ENCODE results near the gene NFYC. TPM values are rescaled to one million over a fixed set of nuclear protein-coding genes. Genes with fewer than 3 reads are reported as not detected.

NFYC gene
- total RNA-seq, 1 experiment from 2014 or later, result 46.5 TPM

DNA sequence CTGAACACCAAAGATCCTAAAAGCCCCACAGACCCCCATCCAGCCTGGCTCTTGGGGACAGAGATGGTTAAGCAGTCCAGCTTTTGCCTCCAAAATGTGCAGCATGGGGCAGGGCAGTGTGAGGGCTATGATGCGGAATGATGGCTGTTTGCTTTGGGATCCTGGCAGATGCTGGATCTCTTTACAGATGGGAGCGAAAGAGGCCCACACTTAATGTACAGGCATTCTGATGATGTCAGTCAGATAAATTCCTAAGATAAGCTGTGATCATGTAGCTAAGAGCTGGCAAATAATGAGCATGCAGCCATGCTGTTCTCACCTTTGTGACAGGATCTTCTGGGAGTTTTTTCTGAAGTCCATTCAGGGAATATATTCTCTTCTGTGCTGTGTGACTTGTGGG, 74.5 kb downstream of the NFYC start (continued):
- no peak for TF ChIP-seq OVOL2 (CRISPR knock-in tag; IDR thresholded peaks at IDR 0.05; ENCODE audit: borderline replicate concordance)
- TF ChIP-seq, protein P1, sequence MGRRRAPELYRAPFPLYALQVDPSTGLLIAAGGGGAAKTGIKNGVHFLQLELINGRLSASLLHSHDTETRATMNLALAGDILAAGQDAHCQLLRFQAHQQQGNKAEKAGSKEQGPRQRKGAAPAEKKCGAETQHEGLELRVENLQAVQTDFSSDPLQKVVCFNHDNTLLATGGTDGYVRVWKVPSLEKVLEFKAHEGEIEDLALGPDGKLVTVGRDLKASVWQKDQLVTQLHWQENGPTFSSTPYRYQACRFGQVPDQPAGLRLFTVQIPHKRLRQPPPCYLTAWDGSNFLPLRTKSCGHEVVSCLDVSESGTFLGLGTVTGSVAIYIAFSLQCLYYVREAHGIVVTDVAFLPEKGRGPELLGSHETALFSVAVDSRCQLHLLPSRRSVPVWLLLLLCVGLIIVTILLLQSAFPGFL (CRISPR knock-in tag; IDR thresholded peaks at IDR 0.05; ENCODE audit: borderline replicate concordance), result no peak
- TF ChIP-seq, protein P2, sequence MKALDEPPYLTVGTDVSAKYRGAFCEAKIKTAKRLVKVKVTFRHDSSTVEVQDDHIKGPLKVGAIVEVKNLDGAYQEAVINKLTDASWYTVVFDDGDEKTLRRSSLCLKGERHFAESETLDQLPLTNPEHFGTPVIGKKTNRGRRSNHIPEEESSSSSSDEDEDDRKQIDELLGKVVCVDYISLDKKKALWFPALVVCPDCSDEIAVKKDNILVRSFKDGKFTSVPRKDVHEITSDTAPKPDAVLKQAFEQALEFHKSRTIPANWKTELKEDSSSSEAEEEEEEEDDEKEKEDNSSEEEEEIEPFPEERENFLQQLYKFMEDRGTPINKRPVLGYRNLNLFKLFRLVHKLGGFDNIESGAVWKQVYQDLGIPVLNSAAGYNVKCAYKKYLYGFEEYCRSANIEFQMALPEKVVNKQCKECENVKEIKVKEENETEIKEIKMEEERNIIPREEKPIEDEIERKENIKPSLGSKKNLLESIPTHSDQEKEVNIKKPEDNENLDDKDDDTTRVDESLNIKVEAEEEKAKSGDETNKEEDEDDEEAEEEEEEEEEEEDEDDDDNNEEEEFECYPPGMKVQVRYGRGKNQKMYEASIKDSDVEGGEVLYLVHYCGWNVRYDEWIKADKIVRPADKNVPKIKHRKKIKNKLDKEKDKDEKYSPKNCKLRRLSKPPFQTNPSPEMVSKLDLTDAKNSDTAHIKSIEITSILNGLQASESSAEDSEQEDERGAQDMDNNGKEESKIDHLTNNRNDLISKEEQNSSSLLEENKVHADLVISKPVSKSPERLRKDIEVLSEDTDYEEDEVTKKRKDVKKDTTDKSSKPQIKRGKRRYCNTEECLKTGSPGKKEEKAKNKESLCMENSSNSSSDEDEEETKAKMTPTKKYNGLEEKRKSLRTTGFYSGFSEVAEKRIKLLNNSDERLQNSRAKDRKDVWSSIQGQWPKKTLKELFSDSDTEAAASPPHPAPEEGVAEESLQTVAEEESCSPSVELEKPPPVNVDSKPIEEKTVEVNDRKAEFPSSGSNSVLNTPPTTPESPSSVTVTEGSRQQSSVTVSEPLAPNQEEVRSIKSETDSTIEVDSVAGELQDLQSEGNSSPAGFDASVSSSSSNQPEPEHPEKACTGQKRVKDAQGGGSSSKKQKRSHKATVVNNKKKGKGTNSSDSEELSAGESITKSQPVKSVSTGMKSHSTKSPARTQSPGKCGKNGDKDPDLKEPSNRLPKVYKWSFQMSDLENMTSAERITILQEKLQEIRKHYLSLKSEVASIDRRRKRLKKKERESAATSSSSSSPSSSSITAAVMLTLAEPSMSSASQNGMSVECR (CRISPR knock-in tag; IDR thresholded peaks at IDR 0.05; ENCODE audit: borderline replicate concordance), result no peak
- TF ChIP-seq, protein P3, sequence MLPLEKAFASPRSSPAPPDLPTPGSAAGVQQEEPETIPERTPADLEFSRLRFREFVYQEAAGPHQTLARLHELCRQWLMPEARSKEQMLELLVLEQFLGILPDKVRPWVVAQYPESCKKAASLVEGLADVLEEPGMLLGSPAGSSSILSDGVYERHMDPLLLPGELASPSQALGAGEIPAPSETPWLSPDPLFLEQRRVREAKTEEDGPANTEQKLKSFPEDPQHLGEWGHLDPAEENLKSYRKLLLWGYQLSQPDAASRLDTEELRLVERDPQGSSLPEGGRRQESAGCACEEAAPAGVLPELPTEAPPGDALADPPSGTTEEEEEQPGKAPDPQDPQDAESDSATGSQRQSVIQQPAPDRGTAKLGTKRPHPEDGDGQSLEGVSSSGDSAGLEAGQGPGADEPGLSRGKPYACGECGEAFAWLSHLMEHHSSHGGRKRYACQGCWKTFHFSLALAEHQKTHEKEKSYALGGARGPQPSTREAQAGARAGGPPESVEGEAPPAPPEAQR (CRISPR knock-in tag; IDR thresholded peaks at IDR 0.05), result no peak
- no peak for TF ChIP-seq RORB (CRISPR knock-in tag; IDR thresholded peaks at IDR 0.05)
- no peak for TF ChIP-seq ZNF396 (CRISPR knock-in tag; IDR thresholded peaks at IDR 0.05; ENCODE audit: borderline replicate concordance)

DNA sequence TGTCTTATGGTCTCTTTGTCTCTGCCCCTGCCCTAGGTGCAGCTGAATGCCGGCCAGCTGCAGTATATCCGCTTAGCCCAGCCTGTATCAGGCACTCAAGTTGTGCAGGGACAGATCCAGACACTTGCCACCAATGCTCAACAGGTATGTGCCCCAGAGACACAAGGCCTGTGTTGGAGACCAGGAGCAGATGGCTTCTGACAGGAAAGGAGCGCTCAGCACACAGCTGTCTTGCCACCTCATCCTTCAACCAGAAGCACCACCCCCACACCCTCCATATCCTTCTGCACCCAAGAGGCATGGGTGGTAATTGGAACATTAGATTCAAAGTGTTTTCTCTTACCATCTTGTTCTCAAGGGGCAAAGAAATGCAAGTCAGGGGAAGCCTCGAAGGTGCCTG, 75.1 kb downstream of the NFYC start:
- ChIA-PET CTCF (no interaction called here), POLR2A (interaction anchor here (1.1 kb wide), 1 partner anchor 63 kb away, joined by 3 read pairs; no protein-coding TSS in a partner anchor)
- Mint-ChIP-seq H3K4me1 (peaks cover 14% of the 10 kb centered on the region), H3K9me3 (no peaks in the 10 kb centered on the region), H3K27ac (no peak overlapping the region), H3K27me3 (ENCODE audit: low read depth) (no peaks in the 10 kb centered on the region), H3K36me3 (peaks cover 74% of the 10 kb centered on the region), H3K4me3 (no peak overlapping the region)
- ATAC-seq (no peak), DNase-seq (ENCODE audit: low spot score) (no peak)
- TF ChIP-seq TEAD4 (CRISPR knock-in tag; IDR thresholded peaks at IDR 0.05) (no peak), SP1 (CRISPR knock-in tag; conservative IDR thresholded peaks at IDR 0.05) (no peak), ATF1 (CRISPR knock-in tag; IDR thresholded peaks at IDR 0.05) (no peak)
- TF ChIP-seq, protein P4, sequence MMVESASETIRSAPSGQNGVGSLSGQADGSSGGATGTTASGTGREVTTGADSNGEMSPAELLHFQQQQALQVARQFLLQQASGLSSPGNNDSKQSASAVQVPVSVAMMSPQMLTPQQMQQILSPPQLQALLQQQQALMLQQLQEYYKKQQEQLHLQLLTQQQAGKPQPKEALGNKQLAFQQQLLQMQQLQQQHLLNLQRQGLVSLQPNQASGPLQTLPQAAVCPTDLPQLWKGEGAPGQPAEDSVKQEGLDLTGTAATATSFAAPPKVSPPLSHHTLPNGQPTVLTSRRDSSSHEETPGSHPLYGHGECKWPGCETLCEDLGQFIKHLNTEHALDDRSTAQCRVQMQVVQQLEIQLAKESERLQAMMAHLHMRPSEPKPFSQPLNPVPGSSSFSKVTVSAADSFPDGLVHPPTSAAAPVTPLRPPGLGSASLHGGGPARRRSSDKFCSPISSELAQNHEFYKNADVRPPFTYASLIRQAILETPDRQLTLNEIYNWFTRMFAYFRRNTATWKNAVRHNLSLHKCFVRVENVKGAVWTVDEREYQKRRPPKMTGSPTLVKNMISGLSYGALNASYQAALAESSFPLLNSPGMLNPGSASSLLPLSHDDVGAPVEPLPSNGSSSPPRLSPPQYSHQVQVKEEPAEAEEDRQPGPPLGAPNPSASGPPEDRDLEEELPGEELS (CRISPR knock-in tag; IDR thresholded peaks at IDR 0.05), result no peak

DNA sequence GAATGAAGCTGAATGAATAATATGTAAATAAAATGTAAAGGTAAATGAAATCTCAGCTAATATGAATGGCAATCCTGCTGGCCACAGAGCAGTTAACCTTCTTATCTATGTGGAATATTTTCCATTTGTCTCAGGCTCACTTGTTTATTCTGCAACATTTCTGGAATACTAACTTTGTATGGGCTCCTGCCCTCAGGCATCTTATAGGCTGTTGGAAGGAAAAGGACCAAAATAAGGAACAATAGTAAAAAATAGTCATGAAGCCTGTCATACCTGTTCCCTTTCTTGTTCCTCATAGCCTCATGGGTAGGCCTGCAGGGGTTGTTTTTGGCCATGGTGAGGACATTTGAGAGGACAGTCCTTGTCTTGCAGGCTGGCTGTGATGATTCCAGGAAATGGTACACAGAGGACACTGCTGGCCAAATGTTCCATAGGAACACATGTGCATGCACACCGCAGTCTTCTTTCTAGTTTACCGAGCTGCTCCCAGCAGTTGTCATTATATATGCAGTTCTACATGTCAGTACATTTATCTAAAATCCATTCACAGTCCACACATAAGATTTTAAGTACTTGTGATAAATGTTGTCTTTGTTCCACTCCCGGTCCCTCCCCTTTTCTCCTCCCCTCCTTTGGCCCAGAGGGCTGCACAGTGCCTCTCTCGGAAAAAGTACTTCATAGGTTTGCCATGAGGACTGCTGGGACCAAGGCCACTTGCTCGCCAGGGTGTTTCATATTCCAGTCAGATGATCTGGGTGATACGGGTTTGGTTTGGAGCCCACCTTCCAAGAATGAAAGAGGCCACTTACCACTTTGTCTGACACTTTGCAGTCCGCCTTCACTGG, 76.9 kb downstream of the NFYC start:
- no peak for DNase-seq (ENCODE audit: low spot score)
- CTCF ChIA-PET, result no interaction called here

More for the DNA sequence above, 76.9 kb downstream of the NFYC start:
- POLR2A ChIA-PET, result no interaction called here
- Mint-ChIP-seq H3K27ac (0 out of 2 replicates have a peak overlapping the region, but pooled peaks have one; percentile 14), H3K27me3 (ENCODE audit: low read depth) (no peaks in the 10 kb centered on the region), H3K4me3 (no peak overlapping the region), H3K9me3 (no peaks in the 10 kb centered on the region), H3K4me1 (peaks cover 27% of the 10 kb centered on the region), H3K36me3 (peaks cover 67% of the 10 kb centered on the region)
- ATAC-seq, result no peak
- TF ChIP-seq, protein P5, sequence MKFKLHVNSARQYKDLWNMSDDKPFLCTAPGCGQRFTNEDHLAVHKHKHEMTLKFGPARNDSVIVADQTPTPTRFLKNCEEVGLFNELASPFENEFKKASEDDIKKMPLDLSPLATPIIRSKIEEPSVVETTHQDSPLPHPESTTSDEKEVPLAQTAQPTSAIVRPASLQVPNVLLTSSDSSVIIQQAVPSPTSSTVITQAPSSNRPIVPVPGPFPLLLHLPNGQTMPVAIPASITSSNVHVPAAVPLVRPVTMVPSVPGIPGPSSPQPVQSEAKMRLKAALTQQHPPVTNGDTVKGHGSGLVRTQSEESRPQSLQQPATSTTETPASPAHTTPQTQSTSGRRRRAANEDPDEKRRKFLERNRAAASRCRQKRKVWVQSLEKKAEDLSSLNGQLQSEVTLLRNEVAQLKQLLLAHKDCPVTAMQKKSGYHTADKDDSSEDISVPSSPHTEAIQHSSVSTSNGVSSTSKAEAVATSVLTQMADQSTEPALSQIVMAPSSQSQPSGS (CRISPR knock-in tag; IDR thresholded peaks at IDR 0.05; ENCODE audit: borderline replicate concordance, low read depth), result no peak
- TF ChIP-seq SMAD4 (CRISPR knock-in tag; IDR thresholded peaks at IDR 0.05), result no peak
- TF ChIP-seq HMGA2 (CRISPR knock-in tag; IDR thresholded peaks at IDR 0.05), result no peak
